22Rv1 (cell line): ENCODE data around the gene LPIN2.
"Not testable (repeated sequence)": the region's sequence is repeated elsewhere in the genome, so short reads cannot be mapped to it uniquely, and the experiment has no call there.

Experiments
- CTCF ChIP-seq: fragments of 450-650 bp; IDR thresholded peaks from 2 replicates; pipeline ENCODE4 v1.5.1; 2017; ENCODE audit warnings: mild to moderate bottlenecking
- ZFX ChIP-seq: fragments of 450-650 bp; IDR thresholded peaks from 2 replicates; pipeline ENCODE4 v1.6.1; 2017; ENCODE audit warnings: antibody characterized with exemption, borderline replicate concordance

- not testable (repeated sequence) for TF ChIP-seq CTCF, ZFX
These were observed 15.2 kb upstream of the LPIN2 start for GRCh38 chr18:3028115-3028514.
